Stomach (tissue), 9 donors: Measurements from ENCODE around the gene RGS6. TPM values are rescaled to one million over a fixed set of nuclear protein-coding genes. Genes with fewer than 3 reads are reported as not detected.

Source experiments
- DNase-seq, 2 donors: peaks; one replicate each; pipeline versions ENCODE4 v3.0.0 to v3.0.0-alpha.2; 2013 to 2019
- H3K27ac ChIP-seq, 5 donors: fragments of 200-600 bp in 4 of 5; sonication (generic) in 4 of 5; one replicate each; pipeline ENCODE4 v1.5.1; 2013 to 2019; ENCODE audit warnings: mild to moderate bottlenecking in 1 of 5, moderate library complexity in 1 of 5
- H3K27me3 ChIP-seq, 3 donors: fragments of 200-600 bp; sonication (generic); one replicate each; pipeline ENCODE4 v1.5.1; 2017 to 2019; ENCODE audit warnings: mixed run types in 1 of 3
- H3K36me3 ChIP-seq, 4 donors: fragments of 200-600 bp; sonication (generic); 1 replicate in 3 of 4; 2 replicates in 1 of 4; pipeline ENCODE4 v1.5.1; 2016 to 2019
- H3K4me1 ChIP-seq, 4 donors: fragments of 200-600 bp; sonication (generic); one replicate each; pipeline ENCODE4 v1.5.1; 2016 to 2019
- H3K4me3 ChIP-seq, 4 donors: fragments of 200-600 bp; sonication (generic) in 3 of 4; one replicate each; pipeline ENCODE4 v1.5.1; 2016 to 2019; ENCODE audit warnings: mild to moderate bottlenecking in 1 of 4
- H3K9me3 ChIP-seq, 4 donors: fragments of 200-600 bp; sonication (generic); one replicate each; pipeline ENCODE4 v1.5.1; 2016 to 2019
- EP300 ChIP-seq: sonication (generic); formaldehyde crosslinking; IDR thresholded peaks from one replicate; pipeline ENCODE4 v1.6.1; 2017; ENCODE audit warnings: antibody characterized with exemption
- POLR2A ChIP-seq, 4 donors: fragments of 450-650 bp; IDR thresholded peaks; one replicate each; pipeline ENCODE4 v1.6.1; 2016; ENCODE audit warnings: antibody characterized with exemption in 4 of 4, control low read depth in 2 of 4, mild to moderate bottlenecking in 1 of 4, moderate library complexity in 1 of 4
- POLR2AphosphoS5 ChIP-seq, 3 donors: sonication (generic); formaldehyde crosslinking; IDR thresholded peaks; one replicate each; pipeline ENCODE4 v1.6.1; 2016; ENCODE audit warnings: antibody characterized with exemption in 3 of 3
- WGBS, 5 donors: extraction: QIAGEN DNeasy Blood & Tissue Kit in 3 of 5; methylation state at CpG; one replicate each; pipeline versions ENCODE4 v1.1.5 to v1.1.7; 2013 to 2018; 5-methylcytosine and 5-hydroxymethylcytosine counted together
- intact Hi-C: fragments of 100-400 bp; cut with DNase I; formaldehyde crosslinking; loops from one replicate; pipeline ENCODE4 v1.15.1; 2023; ENCODE audit warnings: low total_unique reads
- polyA plus RNA-seq, 3 donors: library from polyadenylated mRNA; stranded (reverse); fragments of 200-250 nt; gene quantifications; one replicate each; pipeline ENCODE4 v1.2.3, GENCODE V29; 2013
- total RNA-seq, 5 donors: library from RNA; depleted of rRNA; stranded (reverse); fragments of >200 nt; gene quantifications; one replicate each; pipeline versions ENCODE4 v1.1.0 to v1.2.3, GENCODE V29; 2014 to 2016
- TF ChIP-seq, protein P1 (sequence below), 7 experiments: fragments of 450-650 bp in 4 of 7; fragments of 200-600 bp in 3 of 7; sonication (generic) in 3 of 7; IDR thresholded peaks; one replicate each; pipeline ENCODE4 v1.5.1; 2016 to 2019; ENCODE audit warnings: antibody characterized with exemption in 7 of 7, control low read depth in 2 of 7, mild to moderate bottlenecking in 1 of 7
- donor health status: healthy with polysubstance abuse.
- donor health status: Bipolar disorder and iron deficiency.
- donor health status: healthy.

Gene RGS6
- total and polyA plus RNA-seq, 8 donors: 0.25 to 18.0 (median 0.92) TPM; not detected in 1

DNA sequence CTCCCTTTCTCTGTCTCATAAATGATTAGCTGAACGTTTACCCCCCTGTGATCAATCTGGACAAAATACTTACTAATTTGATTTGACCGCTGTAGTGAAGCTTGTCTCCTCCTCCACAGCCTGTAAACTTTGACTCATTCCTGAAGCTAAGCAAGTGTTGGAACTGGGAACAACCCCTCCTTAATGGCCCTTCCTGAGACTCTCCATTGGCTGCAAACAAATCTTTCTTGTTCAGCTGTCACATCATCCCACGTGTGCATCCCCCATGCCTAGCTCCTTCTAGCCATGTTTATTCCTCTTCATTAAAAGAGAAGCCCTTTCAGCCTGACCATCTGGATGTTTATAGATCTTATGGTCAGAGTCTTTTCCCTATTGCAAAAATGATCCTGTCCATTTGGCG is 281.2 kb downstream of the RGS6 start:
- Histone ChIP-seq H3K4me1 (no peaks in the 10 kb centered on the region), H3K4me3 (no peak overlapping the region), H3K9me3 (peaks cover 0 to 6% (median 2%) of the 10 kb centered on the region in 4 donors), H3K27me3 (no peaks in the 10 kb centered on the region), H3K27ac (no peak overlapping the region), H3K36me3 (no peaks in the 10 kb centered on the region)
- 52 to 68% (median 61%) methylated on average over 4 of the region's 4 CpGs for WGBS, 5 donors
- DNase-seq: peak in 1 of 2 donors; percentile 38
- TF ChIP-seq, protein P1, sequence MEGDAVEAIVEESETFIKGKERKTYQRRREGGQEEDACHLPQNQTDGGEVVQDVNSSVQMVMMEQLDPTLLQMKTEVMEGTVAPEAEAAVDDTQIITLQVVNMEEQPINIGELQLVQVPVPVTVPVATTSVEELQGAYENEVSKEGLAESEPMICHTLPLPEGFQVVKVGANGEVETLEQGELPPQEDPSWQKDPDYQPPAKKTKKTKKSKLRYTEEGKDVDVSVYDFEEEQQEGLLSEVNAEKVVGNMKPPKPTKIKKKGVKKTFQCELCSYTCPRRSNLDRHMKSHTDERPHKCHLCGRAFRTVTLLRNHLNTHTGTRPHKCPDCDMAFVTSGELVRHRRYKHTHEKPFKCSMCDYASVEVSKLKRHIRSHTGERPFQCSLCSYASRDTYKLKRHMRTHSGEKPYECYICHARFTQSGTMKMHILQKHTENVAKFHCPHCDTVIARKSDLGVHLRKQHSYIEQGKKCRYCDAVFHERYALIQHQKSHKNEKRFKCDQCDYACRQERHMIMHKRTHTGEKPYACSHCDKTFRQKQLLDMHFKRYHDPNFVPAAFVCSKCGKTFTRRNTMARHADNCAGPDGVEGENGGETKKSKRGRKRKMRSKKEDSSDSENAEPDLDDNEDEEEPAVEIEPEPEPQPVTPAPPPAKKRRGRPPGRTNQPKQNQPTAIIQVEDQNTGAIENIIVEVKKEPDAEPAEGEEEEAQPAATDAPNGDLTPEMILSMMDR (IDR thresholded peaks at IDR 0.05): no peak
- TF ChIP-seq EP300: no peak
- TF ChIP-seq POLR2A (IDR thresholded peaks at IDR 0.05): no peak
- no peak for TF ChIP-seq POLR2AphosphoS5 (IDR thresholded peaks at IDR 0.05)
- intact Hi-C loops: no loop called here

DNA sequence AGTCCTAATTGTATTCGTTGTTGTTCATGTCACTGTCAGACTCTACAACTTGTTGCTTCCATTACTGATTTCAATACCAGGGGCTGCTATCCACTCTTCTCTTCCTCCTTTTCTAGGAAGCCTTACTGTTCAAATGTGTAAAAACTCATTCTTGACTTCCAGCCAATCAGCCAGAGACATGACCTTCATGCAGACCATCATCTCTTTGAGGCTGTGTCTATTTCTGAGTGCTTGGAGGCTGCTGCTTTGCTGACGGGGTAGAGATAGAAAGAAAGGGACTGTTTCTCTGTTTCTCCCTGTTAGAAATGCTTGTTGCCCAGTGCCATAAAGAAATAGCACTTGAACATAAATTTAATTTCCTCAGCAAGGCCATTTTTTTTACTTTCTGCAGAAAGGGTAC is 282.9 kb downstream of the RGS6 start:
- no peaks in the 10 kb centered on the region for H3K27me3 ChIP-seq
- no peak for DNase-seq
- no peak overlapping the region for H3K27ac ChIP-seq
- H3K9me3 ChIP-seq: peaks cover 0 to 7% (median 2%) of the 10 kb centered on the region in 4 donors
- H3K4me3 ChIP-seq: no peak overlapping the region
- H3K36me3 ChIP-seq: no peaks in the 10 kb centered on the region
- TF ChIP-seq, protein P1 (IDR thresholded peaks at IDR 0.05): no peak
- TF ChIP-seq POLR2A (IDR thresholded peaks at IDR 0.05): no peak
- no peak for TF ChIP-seq EP300
- TF ChIP-seq POLR2AphosphoS5 (IDR thresholded peaks at IDR 0.05): no peak
- intact Hi-C loops: no loop called here
- H3K4me1 ChIP-seq: no peaks in the 10 kb centered on the region
- WGBS, 5 donors: 80 to 89% (median 85%) methylated on average over 2 of the region's 2 CpGs

DNA sequence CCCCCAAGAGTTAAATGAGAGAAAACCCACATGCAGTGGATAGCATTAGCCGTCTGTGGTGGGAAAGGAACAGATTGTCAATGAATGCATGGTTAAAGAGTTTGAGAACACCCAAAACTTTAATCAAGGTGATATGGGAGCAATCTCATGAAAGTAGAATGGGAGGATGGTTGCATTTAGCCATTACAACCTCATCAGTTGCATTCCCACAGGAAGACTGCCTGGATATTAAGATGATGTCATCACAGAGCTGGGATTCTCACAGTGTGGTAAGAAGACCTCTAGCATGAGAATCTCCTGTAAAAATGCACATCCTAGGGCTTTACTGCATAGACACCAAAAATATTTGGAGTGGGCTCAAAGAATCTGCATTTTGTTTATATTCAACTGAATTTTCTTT is 284.9 kb downstream of the RGS6 start:
- no peak overlapping the region for H3K27ac ChIP-seq
- TF ChIP-seq EP300: no peak
- TF ChIP-seq POLR2AphosphoS5 (IDR thresholded peaks at IDR 0.05): no peak
- no peak for TF ChIP-seq POLR2A (IDR thresholded peaks at IDR 0.05)
- TF ChIP-seq, protein P1 (IDR thresholded peaks at IDR 0.05): no peak
- no peaks in the 10 kb centered on the region for H3K36me3 ChIP-seq
- peaks cover 0 to 22% (median 8%) of the 10 kb centered on the region in 4 donors for H3K9me3 ChIP-seq
- intact Hi-C loops: no loop called here
- no peak overlapping the region for H3K4me3 ChIP-seq
- no peak for DNase-seq
- H3K4me1 ChIP-seq: no peaks in the 10 kb centered on the region
- WGBS, 5 donors: 76 to 98% (median 93%) methylated on average over 1 of the region's 1 CpG
- no peaks in the 10 kb centered on the region for H3K27me3 ChIP-seq

DNA sequence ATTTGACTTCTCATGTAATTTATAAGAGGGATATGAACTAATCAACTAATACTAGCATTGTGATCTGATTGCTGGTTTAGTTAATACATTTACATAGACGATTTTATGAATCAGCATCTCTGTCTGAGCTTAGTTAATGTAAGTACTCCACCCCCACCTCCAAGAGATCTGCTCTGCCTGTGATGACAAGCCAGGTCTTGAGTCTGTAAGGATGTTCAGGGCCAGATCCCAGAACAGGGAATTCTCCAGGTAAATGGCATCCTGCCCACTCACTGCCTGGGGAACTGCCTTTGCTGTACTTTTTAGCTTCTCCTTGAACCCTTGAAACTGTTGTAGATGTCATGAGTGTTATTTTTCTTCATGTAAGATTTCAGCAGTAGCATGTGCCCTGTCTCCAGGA is 289.8 kb downstream of the RGS6 start:
- Histone ChIP-seq H3K4me1 (no peaks in the 10 kb centered on the region), H3K27me3 (no peaks in the 10 kb centered on the region), H3K4me3 (no peak overlapping the region), H3K27ac (no peak overlapping the region), H3K9me3 (peaks cover 0 to 16% (median 6%) of the 10 kb centered on the region in 4 donors), H3K36me3 (no peaks in the 10 kb centered on the region)
- 57 to 75% (median 69%) methylated on average over 1 of the region's 1 CpG for WGBS, 5 donors
- TF ChIP-seq EP300: no peak
- TF ChIP-seq, protein P1 (IDR thresholded peaks at IDR 0.05): no peak
- TF ChIP-seq POLR2AphosphoS5 (IDR thresholded peaks at IDR 0.05): no peak
- TF ChIP-seq POLR2A (IDR thresholded peaks at IDR 0.05): no peak
- intact Hi-C loops: no loop called here
- DNase-seq: no peak
